K562 (cell line): ENCODE measurements around the gene SYTL4. TPM values are rescaled to one million over a fixed set of nuclear protein-coding genes. Genes with fewer than 3 reads are reported as not detected.

Source experiments
- ATAC-seq: fragments of 200-7000 bp; cut with Tn5 transposase; 3 replicates; pipeline ENCODE4 v1.9.1; 2020; ENCODE audit warnings: moderate library complexity
- BruUV-seq: library from RNA; stranded (reverse); fragments of 400-500 nt; replicated peaks from 2 replicates; lab custom pipeline; 2021; lab: Mats Ljungman, UMichigan
- CTCF ChIA-PET: fragments of 300-600 bp; formaldehyde crosslinking; extraction: SDS; loops from one replicate; lab custom pipeline; 2021; ENCODE audit warnings: low intra/inter-chr PET ratio; lab: Yijun Ruan, JAX
- POLR2A ChIA-PET: fragments of 300-600, 350-650 bp; sonication (Branson Sonifier 250); formaldehyde crosslinking; extraction: SDS; loops from one replicate; lab custom pipeline; 2021; ENCODE audit warnings: antibody characterized with exemption, inconsistent platforms; lab: Yijun Ruan, JAX
- DNase-seq, 4 experiments: peaks; one replicate each; pipeline versions ENCODE4 v3.0.0 to v3.0.0-alpha.2; 2011 to 2018; ENCODE audit warnings: low spot score in 3 of 4, mixed read lengths in 3 of 4; ENCODE audit errors: extremely low read depth in 1 of 4
- FAIRE-seq: peaks from 2 replicates; lab custom pipeline; 2011; peaks lifted over from hg19 to GRCh38; lab: Jason Lieb, UNC
- H2AFZ ChIP-seq: 2 replicates; pipeline ENCODE4 v1.6.0; 2011; ENCODE audit warnings: low read depth, low read length, control low read depth, inconsistent platforms
- H3K27ac ChIP-seq: fragments of 200-600 bp; 3 replicates; pipeline ENCODE4 v1.8.0; 2011; ENCODE audit warnings: low read depth, mild to moderate bottlenecking, control low read depth, inconsistent platforms, low read length, moderate library complexity, mixed read lengths; ENCODE audit errors: extremely low read depth
- H3K27me3 ChIP-seq, 2 experiments: fragments of 300-600 bp in 1 of 2; 2 replicates in 1 of 2; 3 replicates in 1 of 2; pipeline versions ENCODE4 v1.6.0 to v1.8.0; 2011; ENCODE audit warnings: inconsistent platforms in 2 of 2, low read length in 2 of 2, mild to moderate bottlenecking in 1 of 2, mixed read lengths in 1 of 2, moderate library complexity in 1 of 2; ENCODE audit not compliant: control insufficient read depth in 2 of 2, insufficient read depth in 2 of 2
- H3K36me3 ChIP-seq: fragments of 300-600 bp; 3 replicates; pipeline ENCODE4 v1.8.0; 2011; ENCODE audit warnings: mild to moderate bottlenecking, low read length, inconsistent platforms; ENCODE audit not compliant: control insufficient read depth, insufficient read depth
- H3K4me1 ChIP-seq, 2 experiments: fragments of 200-600 bp in 1 of 2; replicated peaks in 1 of 2; 2 replicates in 1 of 2; 3 replicates in 1 of 2; pipeline versions ENCODE4 v1.5.1 to v1.8.0; 2011; ENCODE audit warnings: inconsistent platforms in 2 of 2, low read length in 2 of 2, mild to moderate bottlenecking in 1 of 2, mixed read lengths in 1 of 2, moderate library complexity in 1 of 2; ENCODE audit not compliant: control insufficient read depth in 2 of 2, insufficient read depth in 2 of 2
- H3K4me2 ChIP-seq: 2 replicates; pipeline ENCODE4 v1.6.1; 2011; ENCODE audit warnings: low read length, control low read depth, inconsistent platforms, mixed read lengths; ENCODE audit not compliant: insufficient read depth
- H3K4me3 ChIP-seq: fragments of 200-600 bp; sonication (generic), shearing (Covaris generic); 2 replicates; pipeline ENCODE4 v1.5.1; 2016; ENCODE audit warnings: control low read depth, inconsistent platforms
- H3K79me2 ChIP-seq: fragments of 200-600 bp; 3 replicates; pipeline ENCODE4 v1.8.0; 2011; ENCODE audit warnings: low read length, inconsistent platforms; ENCODE audit not compliant: control insufficient read depth, insufficient read depth
- H3K9ac ChIP-seq, 2 experiments: 2 replicates each; pipeline versions ENCODE4 v1.6.0 to v1.6.1; 2011; ENCODE audit warnings: low read depth in 2 of 2, low read length in 2 of 2, control low read depth in 1 of 2, inconsistent platforms in 1 of 2, mild to moderate bottlenecking in 1 of 2, mixed read lengths in 1 of 2; ENCODE audit not compliant: insufficient read depth in 1 of 2
- H3K9me1 ChIP-seq: one replicate; pipeline ENCODE4 v1.6.0; 2011; ENCODE audit warnings: inconsistent platforms, mild to moderate bottlenecking, low read length, moderate library complexity; ENCODE audit not compliant: control insufficient read depth, insufficient read depth
- H3K9me3 ChIP-seq: replicated peaks from 2 replicates; pipeline ENCODE4 v1.5.1; 2011; ENCODE audit warnings: low read depth, low read length, inconsistent platforms; ENCODE audit not compliant: control insufficient read depth, insufficient read depth
- H4K20me1 ChIP-seq: replicated peaks from 2 replicates; pipeline ENCODE4 v1.6.1; 2011; ENCODE audit warnings: low read length, inconsistent platforms, mixed read lengths; ENCODE audit not compliant: control insufficient read depth, insufficient read depth
- ATF1 ChIP-seq, 2 experiments: fragments of 450-650 bp in 1 of 2; IDR thresholded peaks; 2 replicates each; pipeline ENCODE4 v1.6.1; 2016; ENCODE audit warnings: missing compliant biosample characterization in 1 of 2, missing genetic modification characterization in 1 of 2
- ATF7 ChIP-seq: fragments of 450-650 bp; IDR thresholded peaks from 2 replicates; pipeline ENCODE4 v1.7.1; 2014; ENCODE audit warnings: mild to moderate bottlenecking, moderate library complexity
- BDP1 ChIP-seq: IDR thresholded peaks from 3 replicates; pipeline ENCODE4 v1.6.1; 2011; ENCODE audit not compliant: insufficient read length, insufficient read depth
- TCF7L2 ChIP-seq: fragments of 150-350 bp; IDR thresholded peaks from 2 replicates; pipeline ENCODE4 v1.6.1; 2016; ENCODE audit warnings: low read depth, mild to moderate bottlenecking, low read length, moderate library complexity
- ZNF146 ChIP-seq: IDR thresholded peaks from one replicate; pipeline ENCODE4 v1.6.1; 2018; ENCODE audit warnings: missing compliant biosample characterization; ENCODE audit not compliant: unreplicated experiment
- WGBS: fragments of 100-300 bp; shearing (Covaris generic); methylation state at CpG from one replicate; pipeline ENCODE4 v1.1.6; 2016; ENCODE audit warnings: low coverage, mixed read lengths; ENCODE audit not compliant: insufficient coverage; ENCODE audit errors: missing lambda C conversion rate; 5-methylcytosine and 5-hydroxymethylcytosine counted together
- in situ Hi-C: fragments of 300-500 bp; cut with MboI; formaldehyde crosslinking; loops from 4 replicates; pipeline ENCODE4 v1.15.0; 2018; ENCODE audit warnings: inconsistent platforms, mixed read lengths
- intact Hi-C: fragments of 100-400 bp; cut with micrococcal nuclease; formaldehyde crosslinking; loops from 2 replicates; pipeline ENCODE4 v1.14.2; 2022
- polyA plus RNA-seq, 8 experiments: library from polyadenylated mRNA; depleted of rRNA in 4 of 8; stranded (reverse) in 5 of 8; unstranded in 3 of 8; fragments of >200 nt; fragmentation: Nextera tagmentation in 2 of 8; fragmentation: Illumina TruSeq in 1 of 8; extraction: Ambion mirVana in 2 of 8; extraction: Trizol in 1 of 8; gene quantifications; 2 replicates each; pipeline versions ENCODE4 v1.2.1 to v1.2.3, GENCODE V29; 2011 to 2014; ENCODE audit warnings: inconsistent platforms in 1 of 8, missing spikeins in 1 of 8
- total RNA-seq, 7 experiments: library from RNA; depleted of rRNA in 6 of 7; stranded (reverse); fragments of >200 nt in 6 of 7; fragmentation: Illumina TruSeq in 2 of 7; extraction: Trizol in 2 of 7; gene quantifications; 2 replicates each; pipeline versions ENCODE4 v1.2.1 to v1.2.3, GENCODE V29; 2011 to 2021; ENCODE audit warnings: low replicate concordance in 1 of 7
- TF ChIP-seq, protein P1 (sequence below): fragments of 250-450 bp; sonication (Bioruptor Pico); IDR thresholded peaks from 2 replicates; pipeline ENCODE4 v1.5.0; 2021; ENCODE audit warnings: mild to moderate bottlenecking, borderline replicate concordance

SYTL4 gene
- total and polyA plus RNA-seq, 9 of the 15 experiments (the other 6 are each of a cell fraction or from before 2014, with no cell fraction given), result 0.65 to 9.0 (median 1.5) TPM

DNA sequence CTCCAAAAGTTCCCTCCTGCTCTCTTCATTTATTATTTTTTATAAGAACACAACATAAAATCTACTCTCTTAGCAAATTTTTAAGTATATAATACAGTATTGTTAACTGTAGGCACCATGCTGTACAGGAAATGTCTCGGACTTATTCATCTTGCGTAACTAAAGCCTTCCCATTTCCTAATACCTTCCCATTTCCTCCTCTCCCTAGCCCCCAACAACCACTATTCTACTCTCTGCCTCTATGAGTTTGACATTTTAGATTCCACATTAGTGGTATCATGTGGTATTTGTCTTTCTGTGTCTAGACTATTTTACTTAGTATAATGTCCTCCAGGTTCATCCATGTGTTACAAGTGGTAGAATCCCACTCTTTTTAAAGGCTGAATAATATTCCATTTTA is 15.8 kb upstream of the SYTL4 start:
- 17% methylated on average over 2 of the region's 2 CpGs for WGBS
- ChIA-PET POLR2A (no interaction called here), CTCF (no interaction called here)
- Histone ChIP-seq H3K79me2 (no peaks in the 10 kb centered on the region), H3K27me3 (no peaks in the 10 kb centered on the region), H2AFZ (no peak overlapping the region), H4K20me1 (no peaks in the 10 kb centered on the region), H3K9me1 (no peaks in the 10 kb centered on the region), H3K4me2 (no peak overlapping the region), H3K9me3 (no peaks in the 10 kb centered on the region), H3K36me3 (no peaks in the 10 kb centered on the region), H3K4me3 (no peak overlapping the region), H3K27ac (no peak overlapping the region), H3K9ac (no peak overlapping the region), H3K4me1 (peaks cover 0 to 4% of the 10 kb centered on the region in 2 experiments; a peak in 2 of 5 replicates)
- intact Hi-C loops, result no loop called here
- TF ChIP-seq TCF7L2 (no peak), ATF1 (CRISPR knock-in tag; IDR thresholded peaks at IDR 0.05) (no peak), ATF1 (tag; IDR thresholded peaks at IDR 0.05) (no peak), ZNF146 (CRISPR knock-in tag) (peak; percentile 14), BDP1 (no peak), ATF7 (no peak)
- TF ChIP-seq, protein P1, sequence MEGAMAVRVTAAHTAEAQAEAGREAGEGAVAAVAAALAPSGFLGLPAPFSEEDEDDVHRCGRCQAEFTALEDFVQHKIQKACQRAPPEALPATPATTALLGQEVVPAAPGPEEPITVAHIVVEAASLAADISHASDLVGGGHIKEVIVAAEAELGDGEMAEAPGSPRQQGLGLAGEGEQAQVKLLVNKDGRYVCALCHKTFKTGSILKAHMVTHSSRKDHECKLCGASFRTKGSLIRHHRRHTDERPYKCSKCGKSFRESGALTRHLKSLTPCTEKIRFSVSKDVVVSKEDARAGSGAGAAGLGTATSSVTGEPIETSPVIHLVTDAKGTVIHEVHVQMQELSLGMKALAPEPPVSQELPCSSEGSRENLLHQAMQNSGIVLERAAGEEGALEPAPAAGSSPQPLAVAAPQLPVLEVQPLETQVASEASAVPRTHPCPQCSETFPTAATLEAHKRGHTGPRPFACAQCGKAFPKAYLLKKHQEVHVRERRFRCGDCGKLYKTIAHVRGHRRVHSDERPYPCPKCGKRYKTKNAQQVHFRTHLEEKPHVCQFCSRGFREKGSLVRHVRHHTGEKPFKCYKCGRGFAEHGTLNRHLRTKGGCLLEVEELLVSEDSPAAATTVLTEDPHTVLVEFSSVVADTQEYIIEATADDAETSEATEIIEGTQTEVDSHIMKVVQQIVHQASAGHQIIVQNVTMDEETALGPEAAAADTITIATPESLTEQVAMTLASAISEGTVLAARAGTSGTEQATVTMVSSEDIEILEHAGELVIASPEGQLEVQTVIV (CRISPR knock-in tag), result no peak
- no TSS peak for BruUV-seq
- DNase-seq, result no peak
- no peak for ATAC-seq
- in situ Hi-C loops, result no loop called here
- FAIRE-seq, result no peak
